ENCODE measurements around the gene LRRC7. TPM values are rescaled to one million over a fixed set of nuclear protein-coding genes. Genes with fewer than 3 reads are reported as not detected.

Gene LRRC7
- total and polyA plus RNA-seq, 2 of the 8 experiments (the other 6 are each of a cell fraction or from before 2014, with no cell fraction given) = 0.03 to 0.17 TPM

GRCh38 chr1:70109241-70109640 is 541.5 kb downstream of the LRRC7 start:
- H2BK20ac ChIP-seq (ENCODE audit: low read length) = no peak overlapping the region
- FAIRE-seq (no peak), DNase-seq (ENCODE audit: low read depth in 1 of 2, low spot score in 2 of 2) (no peak)
- H2BK120ac ChIP-seq (replicated peaks; ENCODE audit: low read depth, low read length) = no peak overlapping the region
- CTCF ChIA-PET (ENCODE audit: partially characterized antibody) = interaction anchor here (0.7 to 1.3 kb wide), 4 partner anchors 23 to 160 kb away, joined by 3 read pairs; no protein-coding TSS in a partner anchor
- H3K14ac ChIP-seq (ENCODE audit: insufficient read length) = no peak overlapping the region
- POLR2A ChIA-PET (ENCODE audit: partially characterized antibody) = no interaction called here
- H2AFZ ChIP-seq (ENCODE audit: low read length) = no peak overlapping the region
- H2BK15ac ChIP-seq (ENCODE audit: low read length) = no peak overlapping the region
- H3K56ac ChIP-seq (replicated peaks; ENCODE audit: insufficient read length, low read depth, low read length) = no peak overlapping the region
- no peaks in the 10 kb centered on the region for H3K79me2 ChIP-seq (ENCODE audit: control insufficient read depth in 1 of 2, insufficient read depth in 2 of 2, low read length in 2 of 2)
- H3K9me3 ChIP-seq (ENCODE audit: insufficient read depth in 2 of 2, low read depth in 1 of 2, low read length in 1 of 2) = no peaks in the 10 kb centered on the region
- no peak overlapping the region for H3K4me3 ChIP-seq (ENCODE audit: extremely low read depth in 1 of 4, insufficient read depth in 2 of 4, low read depth in 3 of 4, low read length in 4 of 4)
- no peak overlapping the region for H3K23ac ChIP-seq (ENCODE audit: insufficient read length)
- no peak overlapping the region for H2BK5ac ChIP-seq (ENCODE audit: low read depth, low read length)
- H2AK5ac ChIP-seq (ENCODE audit: low read depth, low read length) = no peak overlapping the region
- no peaks in the 10 kb centered on the region for H4K20me1 ChIP-seq (replicated peaks in 1 of 2; ENCODE audit: control insufficient read depth in 1 of 2, insufficient read depth in 2 of 2, low read length in 2 of 2)
- peaks cover 0 to 1% (median 0%) of the 10 kb centered on the region in 4 experiments; a peak in 1 of 7 replicates for H3K27me3 ChIP-seq (replicated peaks in 1 of 4; ENCODE audit: control insufficient read depth in 3 of 4, extremely low read depth in 1 of 4, insufficient read depth in 3 of 4, low read length in 3 of 4)
- no peak overlapping the region for H2BK12ac ChIP-seq (ENCODE audit: low read depth, low read length)
- no peak overlapping the region for H3K18ac ChIP-seq (ENCODE audit: extremely low read depth, low read length)
- H3K23me2 ChIP-seq (ENCODE audit: low read depth, low read length) = no peaks in the 10 kb centered on the region
- no peak overlapping the region for H4K5ac ChIP-seq (ENCODE audit: insufficient read length, low read depth, low read length)
- 94% methylated on average over 5 of the region's 5 CpGs; no CpG with 5 or more reads in 1 of the 2 experiments for WGBS, 2 experiments (ENCODE audit: extremely low coverage in 1 of 2, insufficient coverage in 1 of 2, insufficient read length in 1 of 2, insufficient replicate concordance in 2 of 2, low coverage in 1 of 2, low lambda C conversion rate in 2 of 2, missing lambda C conversion rate in 1 of 2)
- no peak overlapping the region for H4K91ac ChIP-seq (replicated peaks; ENCODE audit: insufficient read length, low read length)
- H3K27ac ChIP-seq (ENCODE audit: low read depth, low read length) = no peak overlapping the region
- TF ChIP-seq MAFK (IDR thresholded peaks at IDR 0.05; ENCODE audit: low read depth, low read length) = no peak
- TF ChIP-seq SP2 (IDR thresholded peaks at IDR 0.05; ENCODE audit: low read length) = no peak
- no peak for TF ChIP-seq JUND (IDR thresholded peaks at IDR 0.05; ENCODE audit: low read length)
- TF ChIP-seq NANOG (IDR thresholded peaks at IDR 0.05; ENCODE audit: insufficient read depth, low read depth, low read length, poor library complexity, severe bottlenecking) = no peak
- TF ChIP-seq POLR2A (IDR thresholded peaks at IDR 0.05; ENCODE audit: control extremely low read depth in 1 of 2, low read depth in 2 of 2, low read length in 2 of 2) = no peak
- TF ChIP-seq TCF12 (IDR thresholded peaks at IDR 0.05; ENCODE audit: low read depth, low read length) = no peak
- TF ChIP-seq CEBPB (IDR thresholded peaks at IDR 0.05; ENCODE audit: low read depth, low read length) = no peak
- TF ChIP-seq CHD2 (IDR thresholded peaks at IDR 0.05; ENCODE audit: low read length) = no peak
- TF ChIP-seq KDM4A (IDR thresholded peaks at IDR 0.05; ENCODE audit: low read depth, low read length, severe bottlenecking) = no peak
- no peak for TF ChIP-seq SIN3A (conservative IDR thresholded peaks at IDR 0.05 in 1 of 2, IDR thresholded peaks at IDR 0.05 in 1 of 2; ENCODE audit: low read depth in 1 of 2, low read length in 2 of 2)
- no peaks in the 10 kb centered on the region for H3K79me1 ChIP-seq (ENCODE audit: low read depth, low read length)
- H4K8ac ChIP-seq (ENCODE audit: extremely low read depth, insufficient read depth, low read length) = no peak overlapping the region
- H3K4me2 ChIP-seq (ENCODE audit: insufficient read depth in 1 of 2, low read depth in 2 of 2, low read length in 2 of 2) = no peak overlapping the region
- no peaks in the 10 kb centered on the region for H3K4me1 ChIP-seq (replicated peaks in 1 of 4; ENCODE audit: control insufficient read depth in 3 of 4, insufficient read depth in 4 of 4, low read length in 3 of 4)
- no peaks in the 10 kb centered on the region for H3K36me3 ChIP-seq (ENCODE audit: control insufficient read depth in 2 of 4, insufficient read depth in 4 of 4, low read length in 3 of 4)
- no peak overlapping the region for H3K4ac ChIP-seq (replicated peaks; ENCODE audit: insufficient read length, low read depth, low read length)
- no peak overlapping the region for H3K9ac ChIP-seq (replicated peaks in 1 of 4; ENCODE audit: extremely low read depth in 1 of 4, low read depth in 3 of 4, low read length in 3 of 4)
